ENCODE data around the gene CYP17A1.

- TF ChIP-seq CTCF (IDR thresholded peaks at IDR 0.05) (no peak), POLR2A (IDR thresholded peaks at IDR 0.05) (no peak), EP300 (IDR thresholded peaks at IDR 0.05) (no peak)
Observed at GRCh38 chr10:102832248-102832647, 5.0 kb downstream of the CYP17A1 start.
